HEK293 (cell line): ENCODE measurements around the gene TSPEAR.

Experiments
- CTCF ChIA-PET: fragments of 350-600 bp; formaldehyde crosslinking; extraction: SDS; loops from one replicate; lab custom pipeline; 2021; ENCODE audit warnings: antibody characterized with exemption; lab: Yijun Ruan, JAX
- POLR2A ChIA-PET: fragments of 300-600 bp; formaldehyde crosslinking; extraction: SDS; loops from one replicate; lab custom pipeline; 2020; ENCODE audit warnings: antibody characterized with exemption, inconsistent platforms; lab: Yijun Ruan, JAX
- H3K27ac ChIP-seq: fragments of 200-500 bp; sonication (Bioruptor generic); 2 replicates; pipeline ENCODE4 v1.5.1; 2014; ENCODE audit warnings: low read depth, low read length, control low read depth, inconsistent platforms; ENCODE audit errors: extremely low read depth
- H3K36me3 ChIP-seq, 2 experiments: fragments of 200-500 bp in 1 of 2; sonication (Bioruptor generic) in 1 of 2; 1 replicate in 1 of 2; 2 replicates in 1 of 2; pipeline ENCODE4 v1.5.1; 2014 to 2017; ENCODE audit warnings: inconsistent platforms in 2 of 2, low read length in 2 of 2; ENCODE audit not compliant: control insufficient read depth in 2 of 2, insufficient read depth in 1 of 2
- H3K4me1 ChIP-seq: fragments of 200-500 bp; sonication (Bioruptor generic); 2 replicates; pipeline ENCODE4 v1.5.1; 2014; ENCODE audit warnings: mild to moderate bottlenecking, low read length, inconsistent platforms; ENCODE audit not compliant: control insufficient read depth, insufficient read depth
- H3K4me3 ChIP-seq: 2 replicates; pipeline ENCODE4 v1.5.1; 2011; ENCODE audit warnings: low read depth, mild to moderate bottlenecking, control low read depth, low read length, moderate library complexity
- H3K9me3 ChIP-seq: fragments of 200-500 bp; sonication (Bioruptor generic); 2 replicates; pipeline ENCODE4 v1.5.1; 2014; ENCODE audit warnings: low read depth, low read length, inconsistent platforms; ENCODE audit not compliant: control insufficient read depth, insufficient read depth
- BCL11B ChIP-seq: fragments of 450-650 bp; formaldehyde crosslinking; IDR thresholded peaks from 2 replicates; pipeline ENCODE4 v1.5.1; 2016; ENCODE audit warnings: low read depth, missing biosample characterization, missing genetic modification characterization
- EGR2 ChIP-seq: fragments of 450-650 bp; formaldehyde crosslinking; IDR thresholded peaks from 2 replicates; pipeline ENCODE4 v1.5.1; 2016; ENCODE audit warnings: low read depth, missing biosample characterization, missing genetic modification characterization
- GLI4 ChIP-seq: fragments of 450-650 bp; formaldehyde crosslinking; IDR thresholded peaks from 2 replicates; pipeline ENCODE4 v1.5.1; 2016; ENCODE audit warnings: missing biosample characterization, missing genetic modification characterization
- SETDB1 ChIP-seq: IDR thresholded peaks from one replicate; pipeline ENCODE4 v1.6.1; 2017; ENCODE audit warnings: mild to moderate bottlenecking, low read length, moderate library complexity, mixed read lengths; ENCODE audit not compliant: insufficient read length
- SP3 ChIP-seq: fragments of 450-650 bp; formaldehyde crosslinking; IDR thresholded peaks from 2 replicates; pipeline ENCODE4 v1.5.1; 2016; ENCODE audit warnings: missing biosample characterization, missing genetic modification characterization
- TSHZ1 ChIP-seq: fragments of 450-650 bp; formaldehyde crosslinking; IDR thresholded peaks from 2 replicates; pipeline ENCODE4 v1.5.1; 2016; ENCODE audit warnings: missing biosample characterization, missing genetic modification characterization, borderline replicate concordance
- ZBTB17 ChIP-seq: fragments of 450-650 bp; formaldehyde crosslinking; IDR thresholded peaks from 2 replicates; pipeline ENCODE4 v1.5.1; 2016; ENCODE audit warnings: missing biosample characterization, missing genetic modification characterization
- ZBTB21 ChIP-seq: fragments of 450-650 bp; formaldehyde crosslinking; IDR thresholded peaks from 2 replicates; pipeline ENCODE4 v1.5.1; 2017; ENCODE audit warnings: missing biosample characterization, missing genetic modification characterization
- ZBTB7A ChIP-seq: fragments of 450-650 bp; formaldehyde crosslinking; IDR thresholded peaks from 2 replicates; pipeline ENCODE4 v1.5.1; 2016; ENCODE audit warnings: low read depth, missing biosample characterization, missing genetic modification characterization
- ZNF132 ChIP-seq: fragments of 450-650 bp; formaldehyde crosslinking; IDR thresholded peaks from 2 replicates; pipeline ENCODE4 v1.5.1; 2017; ENCODE audit warnings: missing biosample characterization, missing genetic modification characterization, borderline replicate concordance
- ZNF138 ChIP-seq: fragments of 450-650 bp; formaldehyde crosslinking; IDR thresholded peaks from 2 replicates; pipeline ENCODE4 v1.5.1; 2016; ENCODE audit warnings: missing biosample characterization, missing genetic modification characterization, borderline replicate concordance
- ZNF148 ChIP-seq: fragments of 450-650 bp; formaldehyde crosslinking; IDR thresholded peaks from 2 replicates; pipeline ENCODE4 v1.5.0; 2017; ENCODE audit warnings: missing biosample characterization, missing genetic modification characterization, borderline replicate concordance
- ZNF155 ChIP-seq: fragments of 450-650 bp; formaldehyde crosslinking; IDR thresholded peaks from 2 replicates; pipeline ENCODE4 v1.5.1; 2016; ENCODE audit warnings: missing biosample characterization, missing genetic modification characterization
- ZNF324 ChIP-seq: fragments of 450-650 bp; formaldehyde crosslinking; IDR thresholded peaks from 2 replicates; pipeline ENCODE4 v1.5.1; 2016; ENCODE audit warnings: missing biosample characterization, missing genetic modification characterization
- ZNF362 ChIP-seq: fragments of 450-650 bp; formaldehyde crosslinking; IDR thresholded peaks from 2 replicates; pipeline ENCODE4 v1.5.1; 2016; ENCODE audit warnings: missing biosample characterization, missing genetic modification characterization
- ZNF555 ChIP-seq: fragments of 450-650 bp; formaldehyde crosslinking; conservative IDR thresholded peaks from 2 replicates; pipeline ENCODE4 v1.5.1; 2017; ENCODE audit warnings: missing biosample characterization, mild to moderate bottlenecking, missing genetic modification characterization, inconsistent platforms
- ZSCAN16 ChIP-seq: fragments of 450-650 bp; formaldehyde crosslinking; IDR thresholded peaks from 2 replicates; pipeline ENCODE4 v1.5.1; 2016; ENCODE audit warnings: missing biosample characterization, missing genetic modification characterization
- ZSCAN4 ChIP-seq: fragments of 450-650 bp; formaldehyde crosslinking; IDR thresholded peaks from 2 replicates; pipeline ENCODE4 v1.5.1; 2017; ENCODE audit warnings: missing biosample characterization, missing genetic modification characterization

Gene TSPEAR

GRCh38 chr21:44695184-44695583, 16.2 kb downstream of the TSPEAR start (continued):
- TF ChIP-seq ZNF324: no peak
- TF ChIP-seq TSHZ1 (tag by site-specific recombination): no peak
- no peak for TF ChIP-seq SETDB1
- TF ChIP-seq ZBTB7A (tag by site-specific recombination): no peak
- TF ChIP-seq BCL11B (tag by site-specific recombination): no peak
- no peak for TF ChIP-seq ZNF138 (tag by site-specific recombination)
- TF ChIP-seq ZNF155 (tag by site-specific recombination): no peak
- TF ChIP-seq ZNF362 (tag by site-specific recombination): no peak
- no peak for TF ChIP-seq ZBTB21 (tag by site-specific recombination)
- no peak for TF ChIP-seq ZSCAN16 (tag by site-specific recombination)

GRCh38 chr21:44694776-44695175, 16.6 kb downstream of the TSPEAR start:
- Histone ChIP-seq H3K36me3 (no peaks in the 10 kb centered on the region), H3K27ac (no peak overlapping the region), H3K4me3 (no peak overlapping the region), H3K9me3 (no peaks in the 10 kb centered on the region; the same call in none of the 2 replicates), H3K4me1 (no peaks in the 10 kb centered on the region)
- CTCF ChIA-PET: no interaction called here
- TF ChIP-seq ZNF148: no peak
- no peak for TF ChIP-seq ZSCAN4
- no peak for TF ChIP-seq ZNF132 (tag by site-specific recombination)
- no peak for TF ChIP-seq ZBTB17 (tag by site-specific recombination)
- no peak for TF ChIP-seq SP3 (tag by site-specific recombination)
- TF ChIP-seq ZNF555 (tag by site-specific recombination): no peak
- no peak for TF ChIP-seq EGR2 (tag by site-specific recombination)
- TF ChIP-seq GLI4 (tag by site-specific recombination): no peak
- POLR2A ChIA-PET: no interaction called here
